ENCODE results near the gene BICD1.
"Not testable (repeated sequence)": the region's sequence is repeated elsewhere in the genome, so short reads cannot be mapped to it uniquely, and the experiment has no call there.

Gene BICD1

DNA sequence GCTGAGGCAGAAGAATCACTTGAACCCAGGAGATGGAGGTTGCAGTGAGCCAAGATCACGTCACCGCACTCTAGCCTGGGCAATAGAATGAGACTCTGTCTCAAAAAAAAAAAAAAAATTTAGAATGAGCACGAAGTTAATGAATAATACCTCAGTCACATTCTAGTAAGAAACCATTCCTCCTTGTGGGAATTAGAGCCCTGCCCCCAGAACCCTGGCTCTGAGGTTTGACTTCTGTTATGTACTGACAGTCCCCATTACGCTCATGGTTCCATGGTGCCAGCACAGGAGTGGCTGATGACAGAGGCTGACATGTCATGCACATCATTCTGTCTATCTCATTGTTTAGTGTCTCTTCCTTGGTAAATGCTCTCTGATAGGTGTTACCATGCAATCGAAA, 160.1 kb downstream of the BICD1 start:
- H3K27ac ChIP-seq = no peak overlapping the region
- DNase-seq (ENCODE audit: low spot score) = no peak
- POLR2A ChIA-PET (ENCODE audit: low non-redundant PET) = no interaction called here
- no peak for TF ChIP-seq CTCF (conservative IDR thresholded peaks at IDR 0.05; ENCODE audit: low read depth)
- CTCF ChIA-PET = no interaction called here

- no peak for DNase-seq (ENCODE audit: low spot score)
- ChIA-PET CTCF (no interaction called here), POLR2A (ENCODE audit: low non-redundant PET) (no interaction called here)
- no peak for TF ChIP-seq CTCF (conservative IDR thresholded peaks at IDR 0.05; ENCODE audit: low read depth)
- H3K27ac ChIP-seq = no peak overlapping the region
Observed at GRCh38 chr12:32270818-32271710, 164.4 kb downstream of the BICD1 start.

GRCh38 chr12:32272465-32272864, 165.8 kb downstream of the BICD1 start:
- H3K27ac ChIP-seq = no peak overlapping the region
- TF ChIP-seq CTCF (conservative IDR thresholded peaks at IDR 0.05; ENCODE audit: low read depth) = no peak
- ChIA-PET CTCF (interaction anchor here (0.6 kb wide), 1 partner anchor 22 kb away, joined by 3 read pairs; no protein-coding TSS in a partner anchor), POLR2A (ENCODE audit: low non-redundant PET) (no interaction called here)
- no peak for DNase-seq (ENCODE audit: low spot score)

DNA sequence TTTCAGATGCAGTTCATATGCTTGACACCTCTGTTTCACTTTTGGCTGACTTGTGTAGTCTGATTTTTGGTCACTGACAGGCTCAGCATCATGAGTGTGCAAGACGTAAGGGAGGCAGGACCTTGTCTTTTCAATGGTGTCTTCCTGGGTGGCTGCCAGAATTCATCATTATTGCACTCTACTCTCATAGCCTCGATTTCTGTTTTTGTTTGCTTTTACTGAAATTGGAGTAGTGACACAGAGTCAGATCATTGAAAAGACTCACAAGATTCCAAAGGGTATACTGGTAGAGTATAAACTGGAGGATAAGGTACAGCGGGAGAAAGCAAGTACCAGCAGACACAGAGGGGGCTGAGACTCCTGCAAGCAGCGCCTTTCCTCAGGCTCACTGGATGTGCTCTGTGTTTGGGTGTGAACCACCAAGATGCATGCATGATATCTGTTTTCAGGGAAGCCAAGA, 166.4 kb downstream of the BICD1 start:
- H3K27ac ChIP-seq = no peak overlapping the region
- DNase-seq (ENCODE audit: low spot score) = no peak
- no peak for TF ChIP-seq CTCF (conservative IDR thresholded peaks at IDR 0.05; ENCODE audit: low read depth)
- POLR2A ChIA-PET (ENCODE audit: low non-redundant PET) = no interaction called here
- CTCF ChIA-PET = no interaction called here

DNA sequence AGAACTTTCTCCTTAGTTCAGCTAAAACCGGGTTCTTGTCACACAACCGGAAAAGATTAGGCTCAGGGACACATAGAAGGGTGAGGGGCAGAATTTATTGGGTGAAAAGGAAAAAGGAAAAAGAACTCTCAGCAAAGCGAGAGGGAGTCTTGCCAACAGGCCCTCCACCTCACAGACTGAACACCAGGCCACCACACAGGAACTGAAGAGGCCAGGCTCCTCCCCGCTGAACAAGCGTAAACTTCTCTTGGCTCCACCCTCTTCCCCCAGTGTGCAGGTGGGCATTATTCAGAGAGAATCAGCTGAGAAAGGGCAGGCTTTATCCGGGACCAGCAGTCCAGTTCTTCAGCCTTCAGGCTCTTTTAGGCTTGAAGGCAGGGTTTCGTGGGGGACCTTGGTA, 167.1 kb downstream of the BICD1 start:
- ChIA-PET POLR2A (ENCODE audit: low non-redundant PET) (no interaction called here), CTCF (no interaction called here)
- H3K27ac ChIP-seq = no peak overlapping the region
- no peak for DNase-seq (ENCODE audit: low spot score)
- no peak for TF ChIP-seq CTCF (conservative IDR thresholded peaks at IDR 0.05; ENCODE audit: low read depth)

- DNase-seq (ENCODE audit: low spot score) = no peak
- CTCF ChIA-PET = interaction anchor here (1.0 kb wide), 1 partner anchor 38 kb away, joined by 3 read pairs; no protein-coding TSS in a partner anchor
- POLR2A ChIA-PET (ENCODE audit: low non-redundant PET) = no interaction called here
- no peak for TF ChIP-seq CTCF (conservative IDR thresholded peaks at IDR 0.05; ENCODE audit: low read depth)
- H3K27ac ChIP-seq = no peak overlapping the region
Observed at GRCh38 chr12:32274665-32275064, 168.0 kb downstream of the BICD1 start.

GRCh38 chr12:32275520-32275919, 168.9 kb downstream of the BICD1 start:
- H3K27ac ChIP-seq; DNase-seq (ENCODE audit: low spot score); CTCF ChIA-PET; POLR2A ChIA-PET (ENCODE audit: low non-redundant PET): not testable (repeated sequence)
